ENCODE measurements around the gene C1QTNF9B.
A peak's percentile ranks its signal among the peaks of the same experiment; 100 is the strongest.
"Not testable (repeated sequence)": the region's sequence is repeated elsewhere in the genome, so short reads cannot be mapped to it uniquely, and the experiment has no call there.

The C1QTNF9B gene

DNA sequence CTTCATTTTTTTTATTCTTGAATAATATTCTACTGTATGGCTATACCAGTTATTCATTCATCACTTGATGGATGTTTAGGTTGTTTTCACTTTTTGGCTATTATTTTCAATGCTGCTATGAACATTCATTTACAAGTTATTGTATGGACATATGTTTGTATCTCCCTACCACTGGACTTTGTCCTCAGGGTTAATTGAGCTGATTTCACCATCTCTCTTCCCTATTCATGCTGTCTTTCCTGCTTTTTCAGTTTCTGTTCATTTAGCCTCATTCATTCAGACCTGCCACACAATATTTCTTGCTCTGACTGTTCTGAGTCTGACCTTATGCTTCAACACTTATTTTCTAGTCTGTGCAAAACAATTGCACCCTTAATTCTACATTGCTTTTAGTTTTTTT lies 12.3 kb upstream of the C1QTNF9B start:
- Mint-ChIP-seq H3K27me3 (peaks cover 29% of the 10 kb centered on the region), H3K4me1 (peaks cover 4% of the 10 kb centered on the region), H3K4me3 (no peak overlapping the region), H3K36me3 (ENCODE audit: low read depth) (no peaks in the 10 kb centered on the region), H3K27ac (no peak overlapping the region), H3K9me3 (no peaks in the 10 kb centered on the region)
- no peak for DNase-seq
- ATAC-seq: no peak

DNA sequence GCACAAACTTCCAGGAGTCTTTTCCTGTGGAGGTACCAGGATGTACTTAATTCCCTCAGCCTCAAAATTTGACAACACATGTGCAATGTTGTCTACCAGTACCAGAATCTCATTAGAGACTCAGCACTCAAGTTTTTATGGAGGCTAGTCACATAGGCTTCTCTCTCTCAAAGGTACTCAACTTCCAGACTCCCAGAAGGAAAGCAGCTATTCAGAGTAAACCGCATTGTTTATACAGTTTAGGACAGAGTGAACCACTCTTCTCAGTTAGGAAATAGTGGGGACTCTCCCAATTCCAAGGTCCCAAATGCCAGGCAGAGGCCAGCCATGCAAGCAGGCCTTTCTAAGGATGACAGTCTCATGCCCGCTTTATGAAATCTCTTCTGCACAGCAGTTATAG lies 8.5 kb upstream of the C1QTNF9B start:
- Mint-ChIP-seq H3K9me3 (no peaks in the 10 kb centered on the region), H3K27me3 (peaks cover 47% of the 10 kb centered on the region), H3K36me3 (ENCODE audit: low read depth) (no peaks in the 10 kb centered on the region), H3K4me1 (peaks cover 6% of the 10 kb centered on the region), H3K4me3 (no peak overlapping the region), H3K27ac (no peak overlapping the region)
- DNase-seq (no peak), ATAC-seq (no peak)

- ATAC-seq: no peak
- H3K4me3 Mint-ChIP-seq: no peak overlapping the region
- no peaks in the 10 kb centered on the region for H3K9me3 Mint-ChIP-seq
- peaks cover 44% of the 10 kb centered on the region for H3K27me3 Mint-ChIP-seq
- peaks cover 6% of the 10 kb centered on the region for H3K4me1 Mint-ChIP-seq
- H3K36me3 Mint-ChIP-seq (ENCODE audit: low read depth): no peaks in the 10 kb centered on the region
- no peak overlapping the region for H3K27ac Mint-ChIP-seq
- no peak for DNase-seq
Measured at GRCh38 chr13:23903906-23904280, 6.6 kb upstream of the C1QTNF9B start.

- no peak overlapping the region for H3K27ac Mint-ChIP-seq
- ATAC-seq (no peak), DNase-seq (no peak)
- peaks cover 44% of the 10 kb centered on the region for H3K27me3 Mint-ChIP-seq
- H3K4me3 Mint-ChIP-seq: no peak overlapping the region
- H3K4me1 Mint-ChIP-seq: peaks cover 6% of the 10 kb centered on the region
- no peaks in the 10 kb centered on the region for H3K36me3 Mint-ChIP-seq (ENCODE audit: low read depth)
- H3K9me3 Mint-ChIP-seq: no peaks in the 10 kb centered on the region
Measured at GRCh38 chr13:23902975-23903905, 5.9 kb upstream of the C1QTNF9B start.

DNA sequence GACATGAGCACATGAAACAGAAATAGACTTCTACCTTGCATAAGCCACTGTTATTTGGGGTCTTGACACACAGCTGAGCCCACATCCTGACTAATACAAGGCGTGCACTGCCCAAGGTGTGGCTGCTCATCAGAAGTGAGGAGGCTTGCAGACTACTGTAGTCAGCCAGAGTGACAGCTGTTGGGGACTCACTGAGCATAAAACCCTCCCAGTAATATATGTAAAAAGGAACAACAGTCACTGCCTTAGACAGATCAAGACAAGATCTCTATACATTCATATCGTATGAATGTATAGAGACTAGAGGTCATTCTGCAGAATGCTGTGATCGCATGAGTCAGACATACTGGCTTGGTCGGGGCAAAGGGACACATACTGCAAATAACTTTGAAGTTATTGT lies 4.1 kb upstream of the C1QTNF9B start:
- Mint-ChIP-seq H3K27me3 (peaks cover 37% of the 10 kb centered on the region), H3K4me1 (peaks cover 6% of the 10 kb centered on the region), H3K9me3 (no peaks in the 10 kb centered on the region), H3K27ac (no peak overlapping the region), H3K36me3 (ENCODE audit: low read depth) (no peaks in the 10 kb centered on the region), H3K4me3 (no peak overlapping the region)
- ATAC-seq (peak; percentile 17), DNase-seq (no peak)

- peaks cover 6% of the 10 kb centered on the region for H3K4me1 Mint-ChIP-seq
- H3K27ac Mint-ChIP-seq: no peak overlapping the region
- H3K9me3 Mint-ChIP-seq: no peaks in the 10 kb centered on the region
- H3K4me3 Mint-ChIP-seq: no peak overlapping the region
- DNase-seq: peak; percentile 24
- peak; percentile 34 for ATAC-seq
- H3K27me3 Mint-ChIP-seq: peaks cover 28% of the 10 kb centered on the region
- no peaks in the 10 kb centered on the region for H3K36me3 Mint-ChIP-seq (ENCODE audit: low read depth)
Measured at GRCh38 chr13:23899555-23899954, 2.3 kb upstream of the C1QTNF9B start.

GRCh38 chr13:23898101-23898500 lies 799 bp upstream of the C1QTNF9B start:
- peaks cover 3% of the 10 kb centered on the region for H3K4me1 Mint-ChIP-seq
- DNase-seq (no peak), ATAC-seq (no peak)
- H3K4me3 Mint-ChIP-seq: no peak overlapping the region
- no peak overlapping the region for H3K27ac Mint-ChIP-seq
- H3K9me3 Mint-ChIP-seq: no peaks in the 10 kb centered on the region
- peaks cover 17% of the 10 kb centered on the region for H3K27me3 Mint-ChIP-seq
- H3K36me3 Mint-ChIP-seq (ENCODE audit: low read depth): no peaks in the 10 kb centered on the region

GRCh38 chr13:23894746-23895145 lies 2.6 kb downstream of the C1QTNF9B start:
- H3K27me3 Mint-ChIP-seq; ATAC-seq; H3K4me3 Mint-ChIP-seq; H3K4me1 Mint-ChIP-seq; H3K27ac Mint-ChIP-seq; H3K36me3 Mint-ChIP-seq (ENCODE audit: low read depth); DNase-seq; H3K9me3 Mint-ChIP-seq: not testable (repeated sequence)

DNA sequence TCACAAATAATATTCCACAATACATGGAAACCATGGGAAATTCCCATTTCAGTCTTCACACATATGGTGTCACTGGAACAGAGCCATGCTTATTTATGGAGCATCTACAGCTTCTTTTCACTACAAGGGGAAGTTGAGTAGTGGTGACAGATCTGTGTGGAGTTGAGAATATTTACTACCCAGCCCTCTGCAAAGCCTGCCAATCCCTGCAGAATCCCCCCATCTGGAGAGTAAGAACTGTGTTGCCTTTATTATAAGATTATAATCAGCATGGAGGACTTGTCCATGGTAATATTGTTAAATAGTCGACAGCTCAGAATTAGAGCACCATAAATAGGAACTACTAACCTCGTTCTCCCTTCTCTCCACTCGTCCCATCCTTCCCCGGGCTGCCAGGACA lies 3.5 kb downstream of the C1QTNF9B start:
- H3K9me3 Mint-ChIP-seq; H3K4me1 Mint-ChIP-seq; H3K27me3 Mint-ChIP-seq; H3K36me3 Mint-ChIP-seq (ENCODE audit: low read depth); DNase-seq; H3K4me3 Mint-ChIP-seq; ATAC-seq; H3K27ac Mint-ChIP-seq: not testable (repeated sequence)

GRCh38 chr13:23889615-23890607 lies 7.4 kb downstream of the C1QTNF9B start:
- H3K27me3 Mint-ChIP-seq: no peaks in the 10 kb centered on the region
- DNase-seq (no peak), ATAC-seq (no peak)
- peak overlapping the region; percentile 83 for H3K4me3 Mint-ChIP-seq
- H3K4me1 Mint-ChIP-seq: peaks cover 25% of the 10 kb centered on the region
- H3K36me3 Mint-ChIP-seq (ENCODE audit: low read depth): peaks cover 3% of the 10 kb centered on the region
- peak overlapping the region; percentile 69 for H3K27ac Mint-ChIP-seq
- H3K9me3 Mint-ChIP-seq: no peaks in the 10 kb centered on the region

- Mint-ChIP-seq H3K4me3 (peak within 1 kb of the TSS; percentile 83), H3K4me1 (peaks cover 27% of the 10 kb centered on the region), H3K27ac (peak within 1 kb of the TSS; percentile 69), H3K27me3 (no peaks in the 10 kb centered on the region), H3K9me3 (no peaks in the 10 kb centered on the region), H3K36me3 (ENCODE audit: low read depth) (peaks cover 6% of the 10 kb centered on the region)
- DNase-seq (peak; percentile 94), ATAC-seq (peak; percentile 97)
Measured at GRCh38 chr13:23888658-23889614, 8.4 kb downstream of the C1QTNF9B start, which contains the start of gene MIPEP. Gene MIPEP (minus strand): TSS chr13:23889400. CDS start chr13:23889320, 80 bp downstream.

DNA sequence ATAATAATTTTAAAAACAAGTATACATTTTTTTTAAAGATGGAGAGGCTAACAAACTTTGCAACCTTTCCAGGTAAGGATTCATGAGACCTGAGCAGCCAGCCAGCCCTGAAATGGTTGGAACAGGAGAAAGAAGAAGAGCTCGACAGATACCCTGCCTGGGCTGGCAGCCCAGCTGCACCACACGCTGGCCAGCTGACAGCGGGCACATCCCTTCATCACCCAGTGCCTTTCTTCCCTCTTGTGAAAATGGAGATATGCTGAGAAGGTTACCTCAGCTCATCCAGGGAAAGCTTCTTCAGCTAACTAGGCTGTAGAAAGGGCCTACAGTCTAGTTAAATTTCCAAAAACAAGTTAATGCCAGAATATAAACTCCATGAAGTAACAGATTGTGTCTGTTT lies 12.9 kb downstream of the C1QTNF9B start:
- Mint-ChIP-seq H3K4me1 (peaks cover 21% of the 10 kb centered on the region), H3K36me3 (ENCODE audit: low read depth) (peaks cover 18% of the 10 kb centered on the region)
- not testable (repeated sequence) for H3K27ac Mint-ChIP-seq, ATAC-seq, DNase-seq, H3K27me3 Mint-ChIP-seq, H3K9me3 Mint-ChIP-seq, H3K4me3 Mint-ChIP-seq

DNA sequence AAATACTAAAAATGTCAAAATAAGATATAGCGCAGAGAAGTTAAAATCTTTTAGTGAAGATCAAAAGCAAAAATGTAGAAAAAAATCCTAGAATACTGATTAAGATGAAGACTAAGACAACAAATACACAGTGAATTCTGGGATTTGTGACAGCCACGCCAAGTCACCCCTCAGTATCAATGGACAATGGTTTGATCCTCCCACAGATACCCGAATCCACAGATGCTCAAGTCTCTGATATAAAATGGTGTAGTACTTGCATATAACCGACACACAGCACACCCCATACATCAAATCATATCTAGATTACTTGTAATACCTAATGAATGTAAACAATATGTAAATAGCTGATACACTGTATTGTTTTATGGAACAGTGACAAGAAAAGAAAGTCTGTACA lies 14.0 kb downstream of the C1QTNF9B start:
- no peaks in the 10 kb centered on the region for H3K27me3 Mint-ChIP-seq
- DNase-seq (no peak), ATAC-seq (no peak)
- no peaks in the 10 kb centered on the region for H3K9me3 Mint-ChIP-seq
- peaks cover 18% of the 10 kb centered on the region for H3K4me1 Mint-ChIP-seq
- H3K4me3 Mint-ChIP-seq: no peak overlapping the region
- H3K27ac Mint-ChIP-seq: no peak overlapping the region
- H3K36me3 Mint-ChIP-seq (ENCODE audit: low read depth): peaks cover 23% of the 10 kb centered on the region

GRCh38 chr13:23881402-23881800 lies 15.9 kb downstream of the C1QTNF9B start:
- not testable (repeated sequence) for H3K27me3 Mint-ChIP-seq, H3K4me3 Mint-ChIP-seq, DNase-seq, ATAC-seq, H3K27ac Mint-ChIP-seq, H3K9me3 Mint-ChIP-seq, H3K4me1 Mint-ChIP-seq
- H3K36me3 Mint-ChIP-seq (ENCODE audit: low read depth): peaks cover 23% of the 10 kb centered on the region

All from activated naive CD8-positive, alpha-beta T cell treated with anti-CD3 and anti-CD28 coated beads, Interleukin-2, amount 50 U/mL, for 24 hours (primary cell).